ENCODE measurements around the gene PYDC1. TPM values are rescaled to one million over a fixed set of nuclear protein-coding genes. Genes with fewer than 3 reads are reported as not detected.

PYDC1 gene
- total and polyA plus RNA-seq, 2 of the 13 experiments (the other 11 are each of a cell fraction or from before 2014, with no cell fraction given): not detected

DNA sequence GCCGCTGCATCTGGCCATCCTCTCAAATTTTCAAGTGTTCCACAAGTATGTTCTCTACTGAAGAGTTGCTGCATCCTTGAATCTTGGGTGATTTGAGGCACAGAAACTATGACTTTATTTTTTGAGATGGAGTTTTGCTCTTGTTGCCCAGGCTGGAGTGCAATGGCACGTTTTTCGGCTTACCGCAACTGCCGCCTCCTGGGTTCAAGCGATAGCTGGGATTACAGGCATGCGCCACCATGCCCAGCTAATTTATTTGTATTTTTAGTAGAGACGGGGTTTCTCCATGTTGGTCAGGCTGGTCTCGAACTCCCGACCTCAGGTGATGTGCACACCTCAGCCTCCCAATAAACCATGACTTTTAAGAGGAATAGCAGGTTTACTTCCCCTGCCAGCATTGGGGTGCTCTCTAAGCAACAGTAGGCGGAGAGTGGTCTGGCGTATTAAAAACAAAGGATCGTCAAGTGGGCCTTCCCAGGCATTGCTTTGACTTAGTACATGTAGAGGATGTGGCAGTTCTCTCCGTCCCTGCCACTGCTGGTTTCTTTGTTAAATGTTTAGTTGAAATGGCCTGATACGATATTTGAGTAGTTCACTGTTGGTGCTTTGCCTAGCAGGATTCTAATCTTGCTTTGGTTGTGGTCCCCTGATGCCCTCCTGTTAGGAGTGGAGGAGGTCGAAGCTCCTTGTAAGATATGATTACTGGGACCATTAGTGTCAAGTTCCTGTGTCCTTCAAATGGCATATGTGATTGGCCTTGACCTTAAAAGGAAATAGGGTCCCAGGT is 23.9 kb downstream of the PYDC1 start (continued):
- TF ChIP-seq POLR2G (IDR thresholded peaks at IDR 0.05; ENCODE audit: low read depth, low read length): 0 out of 2 replicates have a peak, but pooled peaks have one; percentile 22
- no peak for TF ChIP-seq CCAR2 (optimal IDR thresholded peaks at IDR 0.05; ENCODE audit: low read depth, low read length)
- TF ChIP-seq PAF1 (CRISPR knock-in tag; IDR thresholded peaks at IDR 0.05): peak; percentile 30; the same call in 1 of the 2 replicates
- TF ChIP-seq RBM22 (optimal IDR thresholded peaks at IDR 0.05; ENCODE audit: low read length): peak; percentile 95
- no peak for TF ChIP-seq ZNF569 (CRISPR knock-in tag; IDR thresholded peaks at IDR 0.05; ENCODE audit: borderline replicate concordance)
- TF ChIP-seq, protein P1, sequence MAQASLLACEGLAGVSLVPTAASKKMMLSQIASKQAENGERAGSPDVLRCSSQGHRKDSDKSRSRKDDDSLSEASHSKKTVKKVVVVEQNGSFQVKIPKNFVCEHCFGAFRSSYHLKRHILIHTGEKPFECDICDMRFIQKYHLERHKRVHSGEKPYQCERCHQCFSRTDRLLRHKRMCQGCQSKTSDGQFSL (CRISPR knock-in tag; IDR thresholded peaks at IDR 0.05): no peak
- TF ChIP-seq YEATS2 (CRISPR knock-in tag; IDR thresholded peaks at IDR 0.05; ENCODE audit: borderline replicate concordance): no peak
- no peak for TF ChIP-seq MTA3 (CRISPR knock-in tag; IDR thresholded peaks at IDR 0.05)
- no peak for TF ChIP-seq ZNF451 (CRISPR knock-in tag; IDR thresholded peaks at IDR 0.05)
- TF ChIP-seq ZMYM3 (CRISPR knock-in tag; IDR thresholded peaks at IDR 0.05): no peak
- TF ChIP-seq, protein P2, sequence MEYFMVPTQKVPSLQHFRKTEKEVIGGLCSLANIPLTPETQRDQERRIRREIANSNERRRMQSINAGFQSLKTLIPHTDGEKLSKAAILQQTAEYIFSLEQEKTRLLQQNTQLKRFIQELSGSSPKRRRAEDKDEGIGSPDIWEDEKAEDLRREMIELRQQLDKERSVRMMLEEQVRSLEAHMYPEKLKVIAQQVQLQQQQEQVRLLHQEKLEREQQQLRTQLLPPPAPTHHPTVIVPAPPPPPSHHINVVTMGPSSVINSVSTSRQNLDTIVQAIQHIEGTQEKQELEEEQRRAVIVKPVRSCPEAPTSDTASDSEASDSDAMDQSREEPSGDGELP (IDR thresholded peaks at IDR 0.05; ENCODE audit: borderline replicate concordance, low read depth): no peak
- TF ChIP-seq ZNF644 (CRISPR knock-in tag; IDR thresholded peaks at IDR 0.05; ENCODE audit: low read depth): no peak
- TF ChIP-seq RBFOX2 (IDR thresholded peaks at IDR 0.05; ENCODE audit: low read depth, low read length): peak; percentile 36; the same call in 1 of the 2 replicates
- no peak for TF ChIP-seq CENPT (CRISPR knock-in tag; IDR thresholded peaks at IDR 0.05; ENCODE audit: low read depth)
- TF ChIP-seq RAD21 (CRISPR knock-in tag; IDR thresholded peaks at IDR 0.05): 0 out of 2 replicates have a peak, but pooled peaks have one; percentile 6
- TF ChIP-seq, protein P3, sequence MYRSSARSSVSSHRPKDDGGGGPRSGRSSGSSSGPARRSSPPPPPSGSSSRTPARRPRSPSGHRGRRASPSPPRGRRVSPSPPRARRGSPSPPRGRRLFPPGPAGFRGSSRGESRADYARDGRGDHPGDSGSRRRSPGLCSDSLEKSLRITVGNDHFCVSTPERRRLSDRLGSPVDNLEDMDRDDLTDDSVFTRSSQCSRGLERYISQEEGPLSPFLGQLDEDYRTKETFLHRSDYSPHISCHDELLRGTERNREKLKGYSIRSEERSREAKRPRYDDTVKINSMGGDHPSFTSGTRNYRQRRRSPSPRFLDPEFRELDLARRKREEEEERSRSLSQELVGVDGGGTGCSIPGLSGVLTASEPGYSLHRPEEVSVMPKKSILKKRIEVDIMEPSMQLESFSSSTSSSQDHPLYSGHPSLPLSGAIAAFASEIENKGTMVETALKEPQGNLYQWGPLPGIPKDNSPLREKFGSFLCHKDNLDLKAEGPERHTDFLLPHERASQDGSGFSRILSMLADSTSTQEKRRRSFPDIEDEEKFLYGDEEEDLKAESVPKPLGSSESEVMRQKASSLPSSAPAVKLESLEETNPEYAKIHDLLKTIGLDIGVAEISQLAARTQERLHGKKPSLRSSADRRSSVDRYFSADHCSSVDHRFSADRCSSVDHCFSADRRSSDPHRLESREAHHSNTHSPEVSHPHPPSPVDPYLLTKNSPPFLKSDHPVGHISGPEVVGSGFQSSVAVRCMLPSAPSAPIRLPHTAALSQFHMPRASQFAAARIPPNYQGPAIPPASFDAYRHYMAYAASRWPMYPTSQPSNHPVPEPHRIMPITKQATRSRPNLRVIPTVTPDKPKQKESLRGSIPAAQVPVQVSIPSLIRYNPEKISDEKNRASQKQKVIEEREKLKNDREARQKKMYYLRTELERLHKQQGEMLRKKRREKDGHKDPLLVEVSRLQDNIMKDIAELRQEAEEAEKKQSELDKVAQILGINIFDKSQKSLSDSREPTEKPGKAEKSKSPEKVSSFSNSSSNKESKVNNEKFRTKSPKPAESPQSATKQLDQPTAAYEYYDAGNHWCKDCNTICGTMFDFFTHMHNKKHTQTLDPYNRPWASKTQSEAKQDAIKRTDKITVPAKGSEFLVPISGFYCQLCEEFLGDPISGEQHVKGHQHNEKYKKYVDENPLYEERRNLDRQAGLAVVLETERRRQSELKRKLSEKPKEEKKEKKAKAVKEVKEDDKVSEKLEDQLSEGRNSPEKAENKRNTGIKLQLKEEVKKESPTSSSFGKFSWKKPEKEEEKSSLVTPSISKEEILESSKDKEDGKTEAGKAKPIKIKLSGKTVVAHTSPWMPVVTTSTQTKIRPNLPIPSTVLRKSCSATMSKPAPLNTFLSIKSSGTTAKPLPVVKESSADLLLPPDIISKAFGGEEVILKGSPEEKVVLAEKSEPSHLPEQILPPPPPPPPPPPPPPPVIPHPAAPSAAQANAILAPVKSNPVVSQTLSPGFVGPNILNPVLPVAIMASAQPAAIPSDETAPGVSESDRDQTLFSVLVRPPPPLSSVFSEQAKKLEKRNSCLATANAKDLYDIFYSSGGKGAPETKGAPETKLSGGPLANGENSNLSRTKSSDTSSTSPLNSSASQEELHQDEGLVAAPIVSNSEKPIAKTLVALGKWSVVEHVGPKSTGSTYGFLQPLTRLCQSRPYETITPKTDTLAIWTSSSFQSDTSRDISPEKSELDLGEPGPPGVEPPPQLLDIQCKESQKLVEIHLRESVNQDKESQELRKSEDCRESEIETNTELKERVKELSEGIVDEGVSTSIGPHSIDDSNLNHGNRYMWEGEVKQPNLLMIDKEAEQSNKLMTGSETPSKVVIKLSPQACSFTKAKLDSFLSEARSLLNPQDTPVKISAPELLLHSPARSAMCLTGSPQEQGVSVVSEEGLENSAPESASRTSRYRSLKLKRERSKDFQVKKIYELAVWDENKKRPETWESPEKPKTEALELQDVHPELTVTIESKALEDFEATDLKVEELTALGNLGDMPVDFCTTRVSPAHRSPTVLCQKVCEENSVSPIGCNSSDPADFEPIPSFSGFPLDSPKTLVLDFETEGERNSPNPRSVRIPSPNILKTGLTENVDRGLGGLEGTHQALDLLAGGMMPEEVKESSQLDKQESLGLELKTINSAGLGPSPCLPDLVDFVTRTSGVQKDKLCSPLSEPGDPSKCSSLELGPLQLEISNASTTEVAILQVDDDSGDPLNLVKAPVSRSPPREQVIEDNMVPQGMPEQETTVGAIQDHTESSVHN (CRISPR knock-in tag; IDR thresholded peaks at IDR 0.05): no peak
- TF ChIP-seq, protein P4, sequence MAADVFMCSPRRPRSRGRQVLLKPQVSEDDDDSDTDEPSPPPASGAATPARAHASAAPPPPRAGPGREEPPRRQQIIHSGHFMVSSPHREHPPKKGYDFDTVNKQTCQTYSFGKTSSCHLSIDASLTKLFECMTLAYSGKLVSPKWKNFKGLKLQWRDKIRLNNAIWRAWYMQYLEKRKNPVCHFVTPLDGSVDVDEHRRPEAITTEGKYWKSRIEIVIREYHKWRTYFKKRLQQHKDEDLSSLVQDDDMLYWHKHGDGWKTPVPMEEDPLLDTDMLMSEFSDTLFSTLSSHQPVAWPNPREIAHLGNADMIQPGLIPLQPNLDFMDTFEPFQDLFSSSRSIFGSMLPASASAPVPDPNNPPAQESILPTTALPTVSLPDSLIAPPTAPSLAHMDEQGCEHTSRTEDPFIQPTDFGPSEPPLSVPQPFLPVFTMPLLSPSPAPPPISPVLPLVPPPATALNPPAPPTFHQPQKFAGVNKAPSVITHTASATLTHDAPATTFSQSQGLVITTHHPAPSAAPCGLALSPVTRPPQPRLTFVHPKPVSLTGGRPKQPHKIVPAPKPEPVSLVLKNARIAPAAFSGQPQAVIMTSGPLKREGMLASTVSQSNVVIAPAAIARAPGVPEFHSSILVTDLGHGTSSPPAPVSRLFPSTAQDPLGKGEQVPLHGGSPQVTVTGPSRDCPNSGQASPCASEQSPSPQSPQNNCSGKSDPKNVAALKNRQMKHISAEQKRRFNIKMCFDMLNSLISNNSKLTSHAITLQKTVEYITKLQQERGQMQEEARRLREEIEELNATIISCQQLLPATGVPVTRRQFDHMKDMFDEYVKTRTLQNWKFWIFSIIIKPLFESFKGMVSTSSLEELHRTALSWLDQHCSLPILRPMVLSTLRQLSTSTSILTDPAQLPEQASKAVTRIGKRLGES (CRISPR knock-in tag; IDR thresholded peaks at IDR 0.05; ENCODE audit: borderline replicate concordance): no peak

Data from HepG2 (cell line).